DND-41 (cell line): ENCODE data around the gene PPEF1.

ENCODE experiments used
- CTCF ChIP-seq: IDR thresholded peaks from 2 replicates; pipeline ENCODE4 v1.5.1; 2012; ENCODE audit warnings: borderline replicate concordance, low read length, moderate library complexity, mild to moderate bottlenecking; ENCODE audit not compliant: poor library complexity, severe bottlenecking; ENCODE audit errors: extremely low read depth
- EZH2 ChIP-seq: IDR thresholded peaks from 3 replicates; pipeline ENCODE4 v1.6.1; 2012; ENCODE audit warnings: borderline replicate concordance, low read depth, mild to moderate bottlenecking, moderate library complexity, low read length, inconsistent platforms; ENCODE audit not compliant: severe bottlenecking

DNA sequence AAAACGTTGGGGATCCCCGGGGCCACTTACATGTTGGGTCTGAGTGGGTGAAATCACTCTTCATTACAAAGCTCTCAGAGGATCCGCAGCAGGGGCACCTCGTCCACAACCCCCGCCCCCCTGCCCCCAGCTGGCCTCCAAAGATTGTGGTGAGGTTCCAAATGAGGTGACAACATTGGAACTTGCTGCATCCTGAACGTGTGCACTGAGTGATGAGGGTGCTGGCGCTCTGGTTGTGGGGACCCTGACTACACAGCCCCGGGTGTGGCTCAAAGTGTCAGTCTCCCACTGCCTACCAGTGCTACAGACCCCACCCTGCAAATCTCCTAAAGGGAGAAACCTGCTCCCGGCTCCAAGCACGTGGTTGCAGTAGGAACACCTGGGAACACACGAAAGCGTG, 164.5 kb downstream of the PPEF1 start:
- TF ChIP-seq CTCF = no peak
- TF ChIP-seq EZH2 = no peak
